Testis (tissue), 3 donors: ENCODE data around the gene ABI3. TPM values are rescaled to one million over a fixed set of nuclear protein-coding genes. Genes with fewer than 3 reads are reported as not detected.

ENCODE experiments used
- DNase-seq: peaks from one replicate; pipeline ENCODE4 v3.0.0-alpha.2; 2019
- H3K27ac ChIP-seq, 2 donors: fragments of 200-600 bp; sonication (generic); one replicate each; pipeline ENCODE4 v1.5.1; 2019
- H3K27me3 ChIP-seq: fragments of 200-600 bp; sonication (generic); one replicate; pipeline ENCODE4 v1.5.1; 2019
- H3K36me3 ChIP-seq: fragments of 200-600 bp; sonication (generic); one replicate; pipeline ENCODE4 v1.5.1; 2017; ENCODE audit warnings: low read depth; ENCODE audit errors: missing control alignments
- H3K4me1 ChIP-seq: fragments of 200-600 bp; sonication (generic); one replicate; pipeline ENCODE4 v1.5.1; 2019
- H3K4me3 ChIP-seq, 2 donors: fragments of 200-600 bp; sonication (generic); one replicate each; pipeline ENCODE4 v1.5.1; 2017 to 2019
- H3K9me3 ChIP-seq: fragments of 200-600 bp; sonication (generic); one replicate; pipeline ENCODE4 v1.5.1; 2017
- CTCF ChIP-seq, 3 experiments: fragments of 450-650 bp in 2 of 3; fragments of 200-600 bp in 1 of 3; sonication (generic) in 1 of 3; IDR thresholded peaks; one replicate each; pipeline ENCODE4 v1.5.1; 2016 to 2019; ENCODE audit warnings: antibody characterized with exemption in 3 of 3, mild to moderate bottlenecking in 2 of 3, moderate library complexity in 1 of 3
- POLR2A ChIP-seq: fragments of 450-650 bp; IDR thresholded peaks from one replicate; pipeline ENCODE4 v1.6.1; 2017; ENCODE audit warnings: antibody characterized with exemption, mild to moderate bottlenecking, moderate library complexity
- WGBS, 2 donors: methylation state at CpG; one replicate each; pipeline ENCODE4 v1.1.5; 2018; 5-methylcytosine and 5-hydroxymethylcytosine counted together
- intact Hi-C: fragments of 100-400 bp; cut with DNase I; formaldehyde crosslinking; loops from one replicate; pipeline ENCODE4 v1.15.1; 2023; ENCODE audit warnings: low total_unique reads
- polyA plus RNA-seq: library from polyadenylated mRNA; stranded (reverse); fragments of 350-450 nt; fragmentation: Illumina TruSeq; extraction: RNeasy Lipid Tissue Mini Kit (QIAGEN cat#74804); gene quantifications from one replicate; pipeline ENCODE4 v1.2.3, GENCODE V29; 2014; ENCODE audit warnings: low read depth, low replicate concordance; ENCODE audit not compliant: insufficient read depth
- total RNA-seq, 2 donors: library from RNA; depleted of rRNA; stranded (reverse); fragments of >200 nt; gene quantifications; one replicate each; pipeline ENCODE4 v1.2.3, GENCODE V29; 2016

Gene ABI3
- total and polyA plus RNA-seq, 3 donors from 2014 or later = 0.87 to 3.9 (median 2.2) TPM

DNA sequence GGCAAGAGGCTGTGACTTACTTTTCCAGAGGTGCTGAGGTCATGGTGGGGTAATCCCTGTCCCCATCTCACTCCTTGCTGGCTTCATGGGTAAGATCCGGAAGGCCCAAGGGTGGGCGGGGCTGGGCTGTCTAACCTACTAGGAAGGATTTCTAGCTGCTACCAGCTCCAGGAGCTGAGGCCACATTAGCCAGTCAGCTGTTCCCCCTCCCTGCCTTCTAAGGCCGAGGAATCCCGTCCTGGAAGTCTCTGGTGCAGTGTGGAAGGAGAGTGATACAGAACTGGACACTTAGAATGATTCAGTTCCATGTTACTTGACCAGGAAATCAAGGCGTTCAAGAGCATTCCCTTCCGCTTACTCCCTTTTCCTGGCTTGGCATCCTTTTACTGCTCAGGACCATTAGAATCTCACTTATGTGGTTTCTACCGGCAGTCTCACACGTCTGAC, 9.0 kb upstream of the ABI3 start:
- TF ChIP-seq POLR2A = no peak
- H3K27ac ChIP-seq = no peak overlapping the region
- no peak overlapping the region for H3K4me3 ChIP-seq
- DNase-seq = no peak
- H3K9me3 ChIP-seq = no peaks in the 10 kb centered on the region
- no peaks in the 10 kb centered on the region for H3K4me1 ChIP-seq
- intact Hi-C loops = no loop called here
- H3K36me3 ChIP-seq = no peaks in the 10 kb centered on the region
- no peaks in the 10 kb centered on the region for H3K27me3 ChIP-seq
- 76 to 77% methylated on average over 8 of the region's 8 CpGs for WGBS, 2 donors

GRCh38 chr17:49203796-49204195, 6.7 kb upstream of the ABI3 start:
- no peaks in the 10 kb centered on the region for H3K36me3 ChIP-seq
- 72 to 90% methylated on average over 2 of the region's 2 CpGs for WGBS, 2 donors

GRCh38 chr17:49204516-49204915, 6.0 kb upstream of the ABI3 start:
- no peak overlapping the region for H3K27ac ChIP-seq
- H3K4me1 ChIP-seq = no peaks in the 10 kb centered on the region
- H3K27me3 ChIP-seq = no peaks in the 10 kb centered on the region
- WGBS, 2 donors = 100% methylated on average over 2 of the region's 2 CpGs
- intact Hi-C loops = no loop called here
- H3K9me3 ChIP-seq = no peaks in the 10 kb centered on the region
- TF ChIP-seq POLR2A = no peak
- no peaks in the 10 kb centered on the region for H3K36me3 ChIP-seq
- no peak overlapping the region for H3K4me3 ChIP-seq
- DNase-seq = no peak

More at GRCh38 chr17:49203796-49204195, 6.7 kb upstream of the ABI3 start:
- no peak for TF ChIP-seq POLR2A
- no peak for TF ChIP-seq CTCF (IDR thresholded peaks at IDR 0.05)
- Histone ChIP-seq H3K27ac (no peak overlapping the region), H3K9me3 (no peaks in the 10 kb centered on the region), H3K4me1 (no peaks in the 10 kb centered on the region), H3K27me3 (no peaks in the 10 kb centered on the region), H3K4me3 (no peak overlapping the region)
- intact Hi-C loops = no loop called here
- no peak for DNase-seq

DNA sequence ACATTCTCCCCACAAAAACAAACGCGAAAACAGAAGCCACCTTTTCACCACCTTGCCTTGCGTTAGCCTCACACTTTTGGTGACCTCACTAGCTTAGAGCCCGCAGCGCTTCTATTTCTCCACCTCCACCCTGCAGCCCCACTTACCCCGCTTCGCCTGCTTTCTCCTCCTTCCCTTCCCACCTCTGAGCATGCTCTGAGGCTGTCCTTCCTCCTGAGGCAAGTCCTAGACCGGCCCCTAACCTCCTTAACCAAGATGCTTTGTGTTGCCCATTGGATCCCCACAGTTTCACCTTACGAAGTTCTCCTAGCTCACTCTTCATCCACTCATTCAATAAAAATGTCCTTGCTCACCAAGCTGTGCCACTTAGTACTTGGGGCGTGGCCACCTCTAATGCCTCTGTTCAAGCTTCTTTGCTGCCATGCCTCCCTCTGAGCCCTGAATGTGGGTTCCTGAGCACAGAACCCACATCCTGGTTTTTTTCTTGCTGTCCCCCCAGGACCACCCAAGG, 1.4 kb upstream of the ABI3 start:
- H3K4me3 ChIP-seq = no peak overlapping the region
- no peaks in the 10 kb centered on the region for H3K9me3 ChIP-seq
- DNase-seq = no peak
- peaks cover 3% of the 10 kb centered on the region for H3K4me1 ChIP-seq
- no peaks in the 10 kb centered on the region for H3K36me3 ChIP-seq
- WGBS, 2 donors = 86 to 89% methylated on average over 10 of the region's 10 CpGs
- intact Hi-C loops = no loop called here
- no peak overlapping the region for H3K27ac ChIP-seq
- no peak for TF ChIP-seq POLR2A
- TF ChIP-seq CTCF (IDR thresholded peaks at IDR 0.05) = no peak
- H3K27me3 ChIP-seq = no peaks in the 10 kb centered on the region

DNA sequence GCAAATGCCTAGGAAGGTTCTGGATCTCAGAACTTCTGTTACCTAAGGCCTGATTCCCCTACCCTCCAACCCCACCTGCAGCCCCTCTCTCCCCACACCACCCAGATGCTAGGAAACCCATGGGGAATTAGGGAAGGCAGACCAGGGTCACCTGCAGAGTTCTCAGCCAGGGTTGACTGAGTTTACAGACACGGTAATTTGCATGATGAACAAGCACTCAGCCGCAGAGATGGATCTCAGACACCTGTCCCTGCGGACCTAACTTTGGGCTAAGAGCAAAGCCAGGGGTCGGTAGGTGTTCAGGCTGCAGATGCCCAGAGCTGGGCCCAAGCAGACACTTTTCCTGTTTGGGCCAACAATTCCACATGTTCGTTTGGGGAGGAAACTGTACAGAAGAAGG, 2.9 kb downstream of the ABI3 start:
- no peak overlapping the region for H3K4me3 ChIP-seq
- no peak overlapping the region for H3K27ac ChIP-seq
- WGBS, 2 donors = 76 to 82% methylated on average over 3 to 5 of the region's 5 CpGs
- no peak for DNase-seq
- TF ChIP-seq POLR2A (no peak), CTCF (IDR thresholded peaks at IDR 0.05) (no peak)
- H3K4me1 ChIP-seq = peaks cover 3% of the 10 kb centered on the region
- intact Hi-C loops = no loop called here
- H3K9me3 ChIP-seq = no peaks in the 10 kb centered on the region
- no peaks in the 10 kb centered on the region for H3K36me3 ChIP-seq
- no peaks in the 10 kb centered on the region for H3K27me3 ChIP-seq

DNA sequence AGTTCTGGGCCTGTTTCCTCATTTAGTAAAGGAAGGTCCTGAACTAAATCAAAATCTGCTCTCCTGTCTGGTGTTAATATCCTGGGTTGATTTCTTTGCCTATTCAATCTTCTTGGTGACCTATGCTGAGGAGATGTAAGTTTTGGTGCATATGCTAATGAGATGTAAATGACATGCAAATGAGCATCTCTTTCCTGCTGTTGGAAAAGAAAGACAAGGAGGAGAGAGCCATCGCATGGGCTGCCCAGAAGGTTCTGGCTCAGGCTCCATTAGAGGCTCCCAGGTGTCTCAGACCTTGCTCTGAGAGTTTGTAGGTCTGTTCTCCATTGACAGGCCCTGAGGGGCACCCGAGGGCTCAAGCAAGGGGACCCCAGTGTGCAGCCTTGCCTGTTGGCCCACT, 3.3 kb downstream of the ABI3 start:
- no peak overlapping the region for H3K27ac ChIP-seq
- intact Hi-C loops = no loop called here

More for the DNA sequence above, 3.3 kb downstream of the ABI3 start:
- H3K9me3 ChIP-seq = no peaks in the 10 kb centered on the region
- H3K4me3 ChIP-seq = no peak overlapping the region
- TF ChIP-seq POLR2A (no peak), CTCF (IDR thresholded peaks at IDR 0.05) (no peak)
- no peak for DNase-seq
- H3K27me3 ChIP-seq = no peaks in the 10 kb centered on the region
- no peaks in the 10 kb centered on the region for H3K36me3 ChIP-seq
- 88 to 96% methylated on average over 2 of the region's 2 CpGs for WGBS, 2 donors
- H3K4me1 ChIP-seq = peaks cover 3% of the 10 kb centered on the region
